Ureter (tissue), 1 donor: Measurements from ENCODE around the gene ARNT2. TPM values are rescaled to one million over a fixed set of nuclear protein-coding genes. Genes with fewer than 3 reads are reported as not detected.
A peak's percentile ranks its signal among the peaks of the same experiment; 100 is the strongest.

Experiments
- DNase-seq: peaks from one replicate; pipeline ENCODE4 v3.0.0-alpha.2; 2020; ENCODE audit warnings: low spot score
- total RNA-seq: library from RNA; stranded (reverse); gene quantifications from one replicate; pipeline ENCODE4 v1.2.4, GENCODE V29; 2023
- donor health status: DM: yes; HTN: yes; CAD: no.

ARNT2 gene
- total RNA-seq, 1 donor from 2014 or later, result 7.2 TPM

DNA sequence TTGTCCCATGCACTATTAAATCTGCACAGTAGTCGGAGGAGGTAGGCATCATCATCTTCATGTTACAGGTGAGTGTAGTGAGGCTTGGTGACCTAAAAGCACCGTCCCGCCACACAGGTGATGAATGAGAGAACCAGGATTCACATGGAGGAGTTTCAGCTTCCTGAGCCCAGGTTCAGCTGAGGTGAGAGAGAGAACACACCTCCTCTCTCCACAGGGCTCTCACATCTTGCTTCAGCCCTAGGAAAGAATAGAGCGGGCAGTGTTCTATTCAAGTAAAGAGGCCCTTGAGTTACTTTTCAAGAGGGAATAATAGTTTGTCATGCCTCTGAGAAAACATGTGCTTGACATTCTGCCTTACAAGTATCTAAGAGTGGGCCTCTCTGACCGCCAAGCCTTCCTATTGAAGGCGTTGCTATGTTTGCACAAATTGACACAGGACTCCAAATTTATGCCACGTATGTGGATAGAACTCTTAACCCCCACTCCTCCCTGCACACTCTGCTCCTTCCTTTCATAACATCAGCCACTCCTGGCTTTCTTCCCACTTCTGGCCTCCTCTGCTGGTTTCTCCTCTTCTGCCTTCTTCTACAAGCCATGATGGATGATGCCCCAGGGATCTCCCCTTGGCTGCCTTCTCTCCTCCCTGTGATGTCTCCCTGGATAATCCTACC lies 152.6 kb downstream of the ARNT2 start:
- no peak for DNase-seq

DNA sequence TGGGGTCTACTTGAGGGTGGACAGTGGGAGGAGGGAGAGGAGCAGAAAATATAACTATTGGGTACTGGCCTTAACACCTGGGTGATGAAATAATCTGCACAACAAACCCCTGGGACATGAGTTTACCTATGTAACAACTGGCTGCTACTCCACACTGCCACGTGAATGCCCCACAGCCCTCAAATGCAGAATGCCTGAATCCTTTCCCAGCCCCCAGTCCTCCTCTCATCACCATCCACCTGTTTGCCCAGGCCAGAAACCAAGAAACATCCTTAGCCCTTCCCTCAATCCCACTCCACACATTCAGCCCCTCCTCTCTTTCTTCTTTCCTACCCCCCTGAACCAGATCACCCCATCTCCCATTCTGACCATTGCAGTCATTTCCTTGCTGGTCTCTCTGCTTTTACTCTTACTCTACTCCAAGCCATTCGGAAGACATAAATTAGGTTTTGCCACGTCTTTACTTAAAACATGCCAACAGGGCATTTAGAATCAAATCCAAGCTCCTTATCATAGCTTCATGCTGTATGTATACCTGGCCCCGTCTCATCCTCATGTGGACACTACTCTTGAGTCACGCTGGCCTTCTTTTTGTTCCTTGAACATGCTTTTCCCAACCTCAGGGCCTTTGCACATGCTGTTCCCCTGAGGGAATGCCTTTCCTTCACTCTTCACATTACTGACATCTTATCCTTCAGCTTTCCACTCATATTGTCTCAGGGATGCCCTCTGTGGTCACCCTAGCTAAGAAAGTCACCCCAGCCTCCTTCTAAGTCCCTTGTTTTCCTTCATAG lies 153.5 kb downstream of the ARNT2 start:
- no peak for DNase-seq

DNA sequence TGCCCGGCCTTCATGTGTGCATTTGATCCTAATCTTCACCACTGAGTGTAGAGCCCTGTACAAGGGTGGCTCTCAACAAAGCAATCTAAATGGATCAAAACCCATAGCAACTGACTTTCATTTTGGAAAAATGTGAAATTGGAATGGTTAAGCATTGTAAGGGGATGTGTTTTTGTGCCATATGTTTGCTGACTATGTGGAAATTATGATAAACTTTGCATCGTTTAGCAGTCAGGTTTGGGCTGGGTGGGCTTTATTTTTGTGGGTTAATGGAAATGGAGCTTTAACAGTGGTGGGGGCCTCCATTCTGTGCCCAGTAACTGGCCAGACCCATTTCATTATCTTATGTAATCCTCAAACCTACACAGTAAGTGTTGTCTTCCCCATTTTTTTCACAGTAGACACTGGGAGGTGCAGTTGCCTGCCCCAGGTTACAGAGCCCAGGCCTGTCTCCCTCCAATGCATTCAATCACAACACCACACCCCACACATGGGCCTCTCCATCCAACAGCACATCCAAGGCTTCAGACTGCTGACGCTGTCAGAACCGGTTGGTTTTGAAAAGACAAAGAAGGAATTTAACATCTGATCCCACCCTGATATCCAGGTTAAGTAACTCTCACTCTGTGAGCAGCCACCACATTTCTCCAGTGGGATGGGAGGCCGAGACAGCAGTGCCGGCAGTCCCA lies 154.6 kb downstream of the ARNT2 start:
- DNase-seq, result no peak

DNA sequence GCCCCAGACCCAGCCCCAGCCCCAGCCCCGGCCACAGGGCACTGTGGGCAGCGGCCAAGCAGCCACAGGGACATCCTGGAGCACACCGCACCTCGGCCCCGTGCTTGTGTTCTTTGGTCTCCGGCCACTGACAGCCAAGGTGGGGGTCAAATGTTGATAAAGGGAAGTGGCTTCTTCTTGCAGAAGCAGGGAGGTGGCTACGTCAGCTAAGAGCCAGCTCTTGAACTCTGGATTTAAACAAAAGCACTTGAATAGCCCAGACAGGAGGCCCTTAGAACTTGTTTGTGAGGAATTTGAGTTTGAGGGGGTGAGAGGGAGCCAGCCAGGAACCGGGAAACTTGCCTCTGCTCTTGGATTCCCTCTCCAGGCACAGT lies 155.1 kb downstream of the ARNT2 start:
- DNase-seq, result no peak

DNA sequence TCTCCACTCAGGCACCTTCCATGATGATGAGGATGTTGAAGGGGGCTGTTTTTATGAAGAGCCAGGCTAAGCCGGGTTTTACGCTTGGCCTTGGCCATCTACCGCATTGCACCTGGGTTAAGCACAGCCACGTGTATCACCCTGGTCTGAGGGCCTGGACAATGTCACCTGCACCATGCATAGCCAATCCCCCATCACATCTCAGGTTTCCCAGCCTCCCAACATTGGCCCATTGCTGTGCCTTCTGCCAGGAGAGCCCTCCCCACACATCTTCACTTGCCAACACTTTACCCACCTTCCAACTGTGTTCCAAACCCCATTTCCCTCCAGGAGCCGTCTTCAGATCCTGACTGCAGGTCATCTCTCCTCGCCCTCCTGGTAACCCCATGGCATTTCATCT lies 155.6 kb downstream of the ARNT2 start:
- DNase-seq, result no peak

DNA sequence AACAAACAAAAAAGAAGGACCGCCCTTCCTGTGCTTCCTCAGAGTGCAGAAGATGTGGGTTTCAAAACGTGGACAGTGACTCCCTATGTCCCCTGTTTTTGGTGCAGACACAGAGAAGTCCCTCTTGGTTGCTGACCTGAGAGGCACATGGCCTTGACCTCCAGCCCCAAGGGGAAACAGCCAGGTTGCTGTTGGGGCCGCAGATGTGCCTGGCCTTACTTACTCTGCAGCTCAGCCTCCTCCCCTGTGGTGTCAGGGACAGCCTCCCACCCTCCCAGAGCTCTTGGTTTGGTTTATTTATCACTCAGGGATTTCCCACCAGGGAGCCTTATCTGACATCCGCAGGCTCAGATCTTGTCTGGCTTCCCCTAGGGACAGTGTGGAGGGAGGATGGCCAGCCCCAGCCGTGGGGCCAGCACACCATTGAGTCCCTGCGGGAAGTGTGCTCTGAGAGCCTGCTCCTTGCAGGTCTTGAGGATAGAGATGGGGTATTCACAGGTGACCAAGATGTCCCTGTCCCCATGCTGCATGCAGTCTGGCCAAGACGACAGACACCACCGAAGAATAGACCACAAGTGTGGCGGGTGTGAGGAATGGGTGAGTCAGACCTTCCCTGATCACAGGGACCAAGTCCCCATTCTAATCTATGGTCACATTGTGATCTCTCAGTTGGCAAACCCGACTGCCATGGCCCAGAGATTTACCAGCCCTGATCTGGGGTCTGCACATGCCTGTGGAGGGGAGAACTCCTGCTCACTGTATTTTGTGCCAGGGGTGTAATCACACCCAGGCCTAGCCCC lies 156.6 kb downstream of the ARNT2 start:
- no peak for DNase-seq

DNA sequence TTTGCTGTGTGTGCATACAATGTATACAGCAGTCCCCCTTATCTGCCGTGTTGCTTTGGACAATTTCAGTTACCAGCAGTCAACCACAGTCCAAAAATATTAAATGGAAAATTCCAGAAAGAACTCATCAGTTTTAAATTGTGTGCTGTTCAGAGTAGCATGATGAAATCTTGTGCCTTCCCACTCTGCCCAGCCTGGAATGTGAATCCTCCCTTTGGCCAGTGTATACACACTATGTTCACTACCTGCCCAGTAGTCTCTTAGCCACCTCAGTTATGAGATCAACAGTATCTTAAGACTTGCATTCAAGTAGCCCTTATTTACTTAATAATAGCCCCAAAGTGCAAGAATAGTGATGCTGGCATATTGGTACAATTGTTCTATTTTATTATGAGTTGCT lies 157.3 kb downstream of the ARNT2 start:
- no peak for DNase-seq

DNA sequence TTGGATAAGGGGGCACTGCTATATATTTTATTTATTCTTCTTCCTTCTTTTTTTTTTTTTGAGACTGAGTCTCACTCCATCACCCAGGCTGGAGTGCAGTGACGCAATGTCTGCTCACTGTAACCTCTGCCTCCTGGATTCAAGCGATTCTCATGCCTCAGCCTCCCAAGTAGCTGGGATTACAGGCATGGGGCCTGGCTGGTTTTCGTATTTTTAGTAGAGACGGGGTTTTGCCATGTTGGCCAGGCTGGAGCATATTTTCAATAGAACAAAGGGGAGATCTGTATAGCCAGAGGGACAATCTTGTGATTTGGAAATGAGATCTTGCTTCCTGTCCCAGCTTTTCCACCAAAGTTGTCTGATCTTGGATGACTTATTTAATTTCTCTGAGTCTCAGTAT lies 157.9 kb downstream of the ARNT2 start:
- no peak for DNase-seq

DNA sequence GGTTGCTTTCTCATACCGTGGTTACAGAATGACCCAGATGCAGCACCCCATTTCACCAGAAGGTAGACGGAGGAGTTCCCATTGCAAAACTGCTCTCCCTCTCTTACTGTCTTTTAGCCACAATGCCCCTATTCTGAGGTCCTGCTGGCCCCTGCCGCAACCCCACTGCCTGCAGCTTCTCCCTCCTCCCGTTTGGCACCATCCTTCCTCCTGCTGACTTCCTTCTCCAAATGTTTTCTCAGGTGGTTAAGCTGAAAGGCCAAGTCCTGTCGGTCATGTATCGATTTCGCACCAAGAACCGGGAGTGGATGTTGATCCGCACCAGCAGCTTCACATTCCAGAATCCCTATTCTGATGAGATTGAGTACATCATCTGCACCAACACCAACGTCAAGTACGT lies 158.7 kb downstream of the ARNT2 start:
- DNase-seq, result no peak

DNA sequence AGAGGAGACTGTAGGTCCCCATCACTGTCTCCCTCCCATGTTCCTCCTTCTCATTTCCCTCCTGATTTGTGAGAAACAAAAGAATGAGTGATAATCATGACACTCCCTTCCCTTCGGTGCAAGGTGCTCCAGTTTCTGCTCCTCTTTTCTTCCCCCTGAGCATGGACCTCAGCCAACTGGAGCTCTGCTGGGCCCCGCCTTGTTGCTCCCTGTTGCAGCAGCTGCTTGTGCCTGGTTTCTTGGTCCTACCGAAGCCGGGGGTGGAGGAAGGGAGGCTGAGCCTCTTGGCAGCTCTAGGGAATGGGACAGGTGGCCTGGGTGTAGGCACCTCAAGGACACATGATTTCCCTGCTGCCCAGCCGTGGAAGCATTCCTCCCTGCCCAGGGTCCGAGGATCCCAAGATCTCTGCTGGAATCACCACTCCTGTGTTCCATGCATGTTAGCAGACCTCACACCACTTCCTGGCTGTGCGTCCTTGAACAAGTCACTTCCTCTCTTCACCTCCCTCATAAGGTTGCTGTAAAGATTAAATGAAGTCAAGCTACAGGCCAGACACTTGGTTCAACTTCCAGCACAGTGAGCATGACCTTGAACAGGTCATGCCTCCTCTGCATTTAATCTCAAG lies 159.3 kb downstream of the ARNT2 start:
- no peak for DNase-seq

DNA sequence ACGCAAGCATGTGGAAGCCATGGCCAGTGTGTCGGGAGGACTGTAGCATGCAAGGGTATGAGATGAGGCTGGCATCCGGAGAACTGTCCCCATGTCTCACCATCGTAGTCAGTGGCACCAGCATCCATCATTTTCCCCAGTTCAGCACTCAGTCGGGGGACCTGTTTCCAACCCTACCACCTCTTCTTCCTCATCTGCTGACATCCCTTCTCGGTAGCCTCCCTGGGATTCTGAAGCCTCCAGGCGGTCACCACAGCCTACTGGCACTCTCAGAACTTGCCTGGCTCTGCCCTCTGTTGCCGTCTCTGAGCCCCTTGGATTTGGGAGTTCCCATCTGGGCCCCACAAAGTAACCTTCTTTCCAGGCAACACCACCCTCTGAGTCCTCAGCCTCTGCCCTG lies 159.9 kb downstream of the ARNT2 start:
- DNase-seq, result no peak

DNA sequence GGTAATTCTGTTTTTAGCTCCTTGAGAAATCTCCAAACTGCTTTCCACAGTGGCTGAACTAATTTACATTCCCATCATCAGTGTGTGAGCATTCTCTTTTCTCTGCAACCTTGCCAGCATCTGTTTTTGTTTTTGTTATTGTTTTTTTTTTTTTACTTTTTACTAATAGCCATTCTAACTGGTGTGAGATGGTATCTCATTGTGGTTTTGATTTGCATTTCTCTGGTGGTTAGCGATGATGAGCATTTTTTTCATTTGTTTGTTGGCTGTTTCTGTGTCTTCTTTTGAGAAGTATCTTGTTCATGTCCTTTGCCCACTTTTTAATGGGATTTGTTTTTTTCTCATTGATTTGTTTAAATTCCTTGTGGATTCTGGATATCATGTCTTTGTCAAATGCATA lies 161.2 kb downstream of the ARNT2 start:
- DNase-seq, result no peak

DNA sequence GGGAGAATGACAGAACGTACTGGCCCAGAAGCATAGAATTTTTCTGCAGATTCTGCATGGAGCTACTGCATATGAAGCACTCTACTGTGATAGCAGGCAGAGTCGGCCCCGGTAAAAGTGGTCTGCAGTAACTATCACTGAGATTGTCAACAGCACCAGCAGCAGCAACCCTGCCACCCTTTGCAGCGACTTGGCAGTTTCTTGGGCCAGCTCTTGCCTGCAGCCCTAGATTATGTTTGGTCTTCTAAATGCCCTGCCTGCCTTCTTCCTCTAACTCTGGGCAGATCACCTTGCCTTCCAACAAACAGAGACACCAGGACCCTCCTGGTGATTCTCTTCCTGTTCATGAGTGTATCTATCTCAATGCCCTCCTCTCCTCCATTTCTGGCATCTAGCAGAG lies 161.8 kb downstream of the ARNT2 start:
- DNase-seq, result no peak

DNA sequence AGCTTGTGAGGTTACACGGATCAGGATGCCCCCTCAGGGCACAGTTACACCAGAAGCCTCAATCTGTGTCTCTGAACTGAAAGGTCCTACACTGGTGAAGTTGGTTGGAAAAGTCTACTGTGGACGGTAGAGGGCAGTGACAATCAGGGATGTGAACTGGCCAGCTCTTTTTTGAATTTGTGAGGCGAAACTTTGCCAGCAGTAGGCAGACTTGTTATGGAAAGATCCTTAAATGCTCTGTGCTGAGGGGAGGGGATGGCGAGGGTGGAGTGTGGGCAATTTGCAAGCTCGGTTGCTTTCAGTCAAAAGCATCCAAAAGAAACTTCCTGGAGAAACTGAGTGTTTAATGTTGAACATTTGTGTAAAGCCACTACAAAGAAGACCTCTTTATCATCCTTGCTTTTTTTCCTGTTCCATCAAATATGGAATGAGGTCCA lies 163.6 kb downstream of the ARNT2 start:
- peak; percentile 75 for DNase-seq

DNA sequence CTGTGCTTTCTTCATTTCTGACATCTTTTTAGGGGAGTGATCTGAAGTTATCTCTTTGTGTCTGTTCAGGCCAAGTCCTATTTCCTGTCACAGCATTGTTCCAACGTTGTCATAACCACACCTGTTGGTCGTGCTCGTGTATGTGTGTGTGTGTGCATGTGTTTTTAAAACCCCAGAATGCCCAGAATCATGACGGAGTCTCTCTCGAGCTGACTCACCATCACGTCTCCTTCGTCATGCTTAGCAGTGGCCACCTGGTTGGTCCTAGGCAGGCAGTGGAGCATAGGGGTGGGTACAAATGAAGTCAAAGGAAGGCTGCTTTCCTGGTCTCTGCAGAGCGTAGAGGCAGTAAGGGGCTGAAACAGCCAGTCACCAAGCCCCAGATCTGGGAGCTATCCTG lies 164.1 kb downstream of the ARNT2 start:
- no peak for DNase-seq

DNA sequence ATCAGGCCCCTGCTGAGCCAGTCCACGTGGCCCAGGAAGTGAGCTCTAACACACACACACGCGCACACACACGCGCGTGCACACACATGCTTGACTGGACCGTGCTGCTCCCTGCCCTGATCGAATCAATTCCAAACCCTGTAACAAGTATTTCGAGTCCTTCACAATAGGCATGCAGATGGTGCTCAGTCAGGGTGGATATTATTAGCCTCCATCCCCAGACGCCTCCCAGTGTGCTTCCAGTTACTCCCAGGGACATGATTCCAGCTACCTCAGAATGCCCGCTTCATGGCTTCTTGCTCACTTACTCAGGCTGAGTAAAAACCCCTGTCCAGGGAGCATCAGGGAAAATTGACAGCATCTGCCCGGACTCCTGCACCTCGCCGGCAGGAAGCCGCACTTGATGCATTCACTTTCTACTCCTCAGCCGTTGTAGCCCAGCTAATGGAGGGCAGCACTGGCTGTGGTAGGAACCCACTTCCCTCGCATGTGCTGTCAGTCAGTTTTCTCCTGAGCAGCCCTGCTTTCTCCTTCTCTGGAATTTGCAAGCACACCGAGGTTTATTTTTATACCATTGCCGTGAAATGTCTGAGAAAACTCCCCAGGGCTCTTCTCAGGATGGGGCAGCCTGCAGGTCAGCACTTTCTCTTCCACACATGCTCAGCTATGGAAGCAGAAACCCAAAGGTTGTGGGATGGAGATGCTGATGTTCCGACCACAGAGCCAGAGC lies 164.9 kb downstream of the ARNT2 start:
- no peak for DNase-seq

DNA sequence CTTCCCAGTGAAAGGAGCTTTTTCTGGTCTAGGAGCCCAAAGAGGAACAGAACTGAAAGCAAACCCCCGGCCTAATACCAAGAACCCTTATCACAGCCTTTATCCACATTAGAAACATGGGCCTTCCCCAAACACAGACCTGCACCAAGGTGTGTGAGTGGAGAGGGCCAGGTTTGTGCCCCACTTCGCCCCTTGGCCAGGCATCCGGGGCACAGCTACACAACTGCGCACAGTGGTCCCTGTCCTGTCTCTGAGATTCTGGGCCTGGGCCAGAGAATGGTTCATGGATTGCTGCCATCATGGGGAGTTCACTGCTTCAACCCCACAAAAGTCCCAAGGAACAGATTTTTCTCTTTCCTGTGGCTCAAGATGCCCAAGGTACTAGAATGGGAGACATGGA lies 165.5 kb downstream of the ARNT2 start:
- DNase-seq, result no peak

DNA sequence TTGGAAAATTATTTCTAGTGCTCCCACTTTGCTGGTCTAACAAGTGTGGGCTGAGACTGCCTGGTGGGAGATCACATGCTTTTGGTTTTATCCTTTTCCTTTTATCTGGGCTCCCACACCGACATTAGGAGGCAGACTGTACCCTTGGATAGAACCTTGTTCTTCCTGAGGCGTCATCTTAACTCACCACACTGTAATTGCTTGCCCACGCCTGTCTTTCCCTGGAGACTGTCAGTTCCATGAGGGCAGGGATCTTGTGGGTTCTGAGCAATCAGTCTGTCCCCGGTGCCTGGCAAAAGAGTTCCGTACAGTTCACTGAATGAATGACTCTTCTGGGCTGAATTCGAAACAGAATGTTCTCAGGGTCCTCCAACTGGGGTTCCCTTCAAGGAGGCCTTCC lies 166.4 kb downstream of the ARNT2 start:
- DNase-seq, result no peak

DNA sequence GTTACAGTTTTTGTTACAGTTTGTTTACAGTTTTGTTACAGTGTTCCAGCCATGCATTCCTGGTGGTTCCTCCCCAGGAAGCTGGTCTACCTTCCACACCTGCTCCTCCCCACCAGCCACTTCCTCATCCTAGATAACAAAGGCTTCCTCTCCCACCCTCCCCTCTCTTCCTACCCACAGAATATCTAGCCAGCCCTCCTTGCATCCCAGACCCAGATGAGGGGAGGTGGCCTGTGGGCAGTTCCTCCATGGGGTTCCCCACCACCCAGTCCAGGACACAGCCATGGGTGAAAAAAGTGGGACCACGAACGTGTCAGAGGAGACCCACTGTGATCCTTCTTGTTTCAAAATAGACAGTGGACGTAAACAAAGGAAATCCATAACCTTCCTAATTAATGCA lies 168.2 kb downstream of the ARNT2 start:
- no peak for DNase-seq

DNA sequence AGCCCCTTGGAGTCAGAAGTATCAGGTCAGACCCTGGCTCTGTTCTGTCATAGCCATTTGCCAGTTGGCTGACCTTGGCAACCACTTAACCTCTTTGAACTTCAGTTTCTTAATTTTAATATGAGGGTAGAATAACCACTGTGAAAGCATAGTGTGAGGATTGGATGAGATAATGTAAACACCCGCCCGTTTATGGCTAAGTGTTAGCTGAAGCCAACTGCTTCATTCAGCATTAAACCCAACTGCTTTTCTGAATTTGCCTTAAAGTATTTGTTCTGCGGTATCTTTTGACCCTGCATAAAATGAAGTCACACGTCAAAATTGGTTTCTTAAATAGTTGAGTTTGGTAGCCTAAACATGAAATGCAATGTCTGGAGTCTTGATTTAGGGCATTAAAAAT lies 169.4 kb downstream of the ARNT2 start:
- no peak for DNase-seq

DNA sequence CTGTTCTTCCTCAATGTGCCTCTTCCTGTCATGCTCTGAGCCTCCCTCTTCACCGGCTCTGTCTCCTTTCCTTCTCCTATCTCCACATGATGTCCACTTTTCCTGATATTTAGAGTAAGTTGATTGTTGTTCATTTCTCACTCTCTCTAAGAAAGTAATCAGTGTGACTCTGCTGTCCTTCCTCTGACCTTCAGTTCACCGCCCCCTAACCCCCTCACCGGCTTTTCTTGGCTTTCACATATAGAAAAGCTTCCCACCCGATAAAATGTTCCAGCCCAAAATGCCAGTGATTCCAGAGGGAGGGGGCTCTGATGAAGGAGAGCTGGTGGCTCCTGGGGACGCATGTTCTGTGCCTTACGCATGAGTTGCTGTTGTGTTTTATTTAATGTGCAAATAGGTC lies 170.4 kb downstream of the ARNT2 start:
- DNase-seq, result no peak
